WTC11 (cell line): Measurements from ENCODE around the gene RAB11FIP3. TPM values are rescaled to one million over a fixed set of nuclear protein-coding genes. Genes with fewer than 3 reads are reported as not detected.

ENCODE experiments used
- ATAC-seq: fragments of 200-7000 bp; cut with Tn5 transposase; 2 replicates; pipeline ENCODE4 v1.10.0; 2021; ENCODE audit warnings: mild to moderate bottlenecking, moderate library complexity
- CTCF ChIA-PET: fragments of 300-600 bp; sonication (Branson Sonifier 250); formaldehyde crosslinking; loops from one replicate; lab custom pipeline; 2021; ENCODE audit warnings: antibody characterized with exemption; lab: Charles Lee
- POLR2A ChIA-PET: fragments of 350-600 bp; sonication (Branson Sonifier 250); formaldehyde crosslinking; loops from one replicate; lab custom pipeline; 2021; ENCODE audit warnings: antibody characterized with exemption; lab: Charles Lee
- DNase-seq: peaks from one replicate; pipeline ENCODE4 v3.0.0; 2021; ENCODE audit warnings: low spot score
- H3K27ac Mint-ChIP-seq: 2 replicates; pipeline ENCODE4 v1.8.0; 2021; ENCODE audit warnings: mixed read lengths
- H3K27me3 Mint-ChIP-seq: 2 replicates; pipeline ENCODE4 v1.8.0; 2021; ENCODE audit warnings: low read depth, mild to moderate bottlenecking, moderate library complexity, mixed read lengths
- H3K36me3 Mint-ChIP-seq: 2 replicates; pipeline ENCODE4 v1.8.0; 2021; ENCODE audit warnings: mixed read lengths
- H3K4me1 Mint-ChIP-seq: 2 replicates; pipeline ENCODE4 v1.8.0; 2022; ENCODE audit warnings: mixed read lengths
- H3K4me3 Mint-ChIP-seq: 2 replicates; pipeline ENCODE4 v1.8.0; 2021; ENCODE audit warnings: mild to moderate bottlenecking, moderate library complexity, mixed read lengths
- H3K9me3 Mint-ChIP-seq: 2 replicates; pipeline ENCODE4 v1.8.0; 2021; ENCODE audit warnings: mixed read lengths
- ATF1 ChIP-seq: sonication (generic); formaldehyde crosslinking; IDR thresholded peaks from 2 replicates; pipeline ENCODE4 v1.8.1; 2023; ENCODE audit warnings: mild to moderate bottlenecking, moderate library complexity, missing genetic modification reagents
- ATF6 ChIP-seq: sonication (generic); formaldehyde crosslinking; IDR thresholded peaks from 2 replicates; pipeline ENCODE4 v1.8.1; 2023; ENCODE audit warnings: mild to moderate bottlenecking, missing genetic modification reagents
- CTCF ChIP-seq: fragments of 200-600 bp; IDR thresholded peaks from 2 replicates; pipeline ENCODE4 v1.8.0; 2022; ENCODE audit warnings: antibody characterized with exemption
- ERG ChIP-seq: fragments of 250-450 bp; sonication (Bioruptor Pico); IDR thresholded peaks from 2 replicates; pipeline ENCODE4 v1.8.0; 2021; ENCODE audit warnings: mild to moderate bottlenecking
- FOXJ3 ChIP-seq: sonication (generic); formaldehyde crosslinking; IDR thresholded peaks from 2 replicates; pipeline ENCODE4 v1.9.0; 2021; ENCODE audit warnings: missing genetic modification reagents, mild to moderate bottlenecking, borderline replicate concordance
- GRHL2 ChIP-seq: fragments of 250-450 bp; sonication (Bioruptor Pico); IDR thresholded peaks from 2 replicates; pipeline ENCODE4 v1.8.0; 2022; ENCODE audit warnings: mild to moderate bottlenecking, moderate library complexity; ENCODE audit not compliant: insufficient replicate concordance, severe bottlenecking
- JAZF1 ChIP-seq: fragments of 250-450 bp; sonication (Bioruptor Pico); IDR thresholded peaks from 2 replicates; pipeline ENCODE4 v1.9.0; 2021; ENCODE audit warnings: moderate library complexity, mild to moderate bottlenecking, inconsistent platforms
- NFATC4 ChIP-seq: fragments of 250-450 bp; sonication (Bioruptor Pico); IDR thresholded peaks from 2 replicates; pipeline ENCODE4 v1.9.0; 2021; ENCODE audit warnings: mild to moderate bottlenecking
- OVOL2 ChIP-seq: fragments of 250-450 bp; sonication (Bioruptor Pico); IDR thresholded peaks from 2 replicates; pipeline ENCODE4 v1.9.0; 2021; ENCODE audit warnings: mild to moderate bottlenecking, borderline replicate concordance
- RELA ChIP-seq: sonication (generic); formaldehyde crosslinking; IDR thresholded peaks from 2 replicates; pipeline ENCODE4 v1.8.1; 2022; ENCODE audit warnings: missing genetic modification reagents, mild to moderate bottlenecking, borderline replicate concordance
- SMAD3 ChIP-seq: sonication (generic); formaldehyde crosslinking; IDR thresholded peaks from 2 replicates; pipeline ENCODE4 v1.8.0; 2022; ENCODE audit warnings: missing genetic modification reagents, mild to moderate bottlenecking, borderline replicate concordance
- TEAD4 ChIP-seq: sonication (generic); formaldehyde crosslinking; IDR thresholded peaks from 2 replicates; pipeline ENCODE4 v1.8.0; 2022; ENCODE audit warnings: mild to moderate bottlenecking, missing genetic modification reagents
- USF2 ChIP-seq: sonication (generic); formaldehyde crosslinking; IDR thresholded peaks from 2 replicates; pipeline ENCODE4 v1.8.1; 2023; ENCODE audit warnings: mild to moderate bottlenecking, missing genetic modification reagents, moderate library complexity
- ZMAT4 ChIP-seq: fragments of 250-450 bp; sonication (Bioruptor Pico); IDR thresholded peaks from 2 replicates; pipeline ENCODE4 v1.9.0; 2021; ENCODE audit warnings: mild to moderate bottlenecking
- ZNF138 ChIP-seq: sonication (generic); formaldehyde crosslinking; conservative IDR thresholded peaks from 2 replicates; pipeline ENCODE4 v1.8.1; 2022; ENCODE audit warnings: mild to moderate bottlenecking, moderate library complexity, missing genetic modification reagents
- total RNA-seq: library from RNA; stranded (reverse); gene quantifications from 3 replicates; pipeline ENCODE4 v1.2.3, GENCODE V29; 2021
- TF ChIP-seq, protein P1 (sequence below): sonication (generic); formaldehyde crosslinking; IDR thresholded peaks from 2 replicates; pipeline ENCODE4 v1.8.0; 2022; ENCODE audit warnings: mild to moderate bottlenecking, missing genetic modification reagents

Gene RAB11FIP3
- total RNA-seq, 1 experiment from 2014 or later: 38.6 TPM

GRCh38 chr16:530111-530817, 104.8 kb downstream of the RAB11FIP3 start:
- H3K4me1 Mint-ChIP-seq: peaks cover 20% of the 10 kb centered on the region
- no peaks in the 10 kb centered on the region for H3K9me3 Mint-ChIP-seq
- peak overlapping the region; percentile 79 for H3K27ac Mint-ChIP-seq

More at GRCh38 chr16:530111-530817, 104.8 kb downstream of the RAB11FIP3 start:
- Mint-ChIP-seq H3K4me3 (peak overlapping the region; percentile 16; the same call in 1 of the 2 replicates), H3K27me3 (no peaks in the 10 kb centered on the region), H3K36me3 (0 out of 2 replicates have a peak, but pooled peaks cover 2% of the 10 kb centered on the region)
- no peak for ATAC-seq
- no peak for DNase-seq
- TF ChIP-seq ATF6 (CRISPR knock-in tag) (no peak), USF2 (CRISPR knock-in tag) (no peak), ZNF138 (CRISPR knock-in tag) (no peak), GRHL2 (no peak), ERG (CRISPR knock-in tag) (no peak), FOXJ3 (CRISPR knock-in tag) (no peak), ZMAT4 (CRISPR knock-in tag) (no peak), OVOL2 (no peak), NFATC4 (CRISPR knock-in tag) (no peak), RELA (CRISPR knock-in tag) (no peak), CTCF (no peak), SMAD3 (CRISPR knock-in tag) (no peak), JAZF1 (CRISPR knock-in tag) (no peak), ATF1 (CRISPR knock-in tag) (no peak), TEAD4 (CRISPR knock-in tag) (no peak)
- TF ChIP-seq, protein P1, sequence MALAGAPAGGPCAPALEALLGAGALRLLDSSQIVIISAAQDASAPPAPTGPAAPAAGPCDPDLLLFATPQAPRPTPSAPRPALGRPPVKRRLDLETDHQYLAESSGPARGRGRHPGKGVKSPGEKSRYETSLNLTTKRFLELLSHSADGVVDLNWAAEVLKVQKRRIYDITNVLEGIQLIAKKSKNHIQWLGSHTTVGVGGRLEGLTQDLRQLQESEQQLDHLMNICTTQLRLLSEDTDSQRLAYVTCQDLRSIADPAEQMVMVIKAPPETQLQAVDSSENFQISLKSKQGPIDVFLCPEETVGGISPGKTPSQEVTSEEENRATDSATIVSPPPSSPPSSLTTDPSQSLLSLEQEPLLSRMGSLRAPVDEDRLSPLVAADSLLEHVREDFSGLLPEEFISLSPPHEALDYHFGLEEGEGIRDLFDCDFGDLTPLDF: no peak
- ChIA-PET POLR2A (no interaction called here), CTCF (interaction anchor here (1.8 kb wide), 1 partner anchor 46 kb away, joined by 6 read pairs; no protein-coding TSS in a partner anchor)
